B cell (primary cell): Measurements from ENCODE around the gene PTPRN2.

Experiments used
- CTCF ChIP-seq: fragments of 200-600 bp; IDR thresholded peaks from one replicate; pipeline ENCODE4 v1.8.0; 2022; ENCODE audit warnings: antibody characterized with exemption, mild to moderate bottlenecking
- EZH2 ChIP-seq: IDR thresholded peaks from 2 replicates; pipeline ENCODE4 v1.6.1; 2012; ENCODE audit warnings: borderline replicate concordance, low read depth, mild to moderate bottlenecking, moderate library complexity, low read length; ENCODE audit not compliant: insufficient read depth, poor library complexity, severe bottlenecking

GRCh38 chr7:158584407-158584806 is 3.2 kb downstream of the PTPRN2 start:
- no peak for TF ChIP-seq CTCF
- no peak for TF ChIP-seq EZH2
